ENCODE measurements around the gene GLMP.

DNA sequence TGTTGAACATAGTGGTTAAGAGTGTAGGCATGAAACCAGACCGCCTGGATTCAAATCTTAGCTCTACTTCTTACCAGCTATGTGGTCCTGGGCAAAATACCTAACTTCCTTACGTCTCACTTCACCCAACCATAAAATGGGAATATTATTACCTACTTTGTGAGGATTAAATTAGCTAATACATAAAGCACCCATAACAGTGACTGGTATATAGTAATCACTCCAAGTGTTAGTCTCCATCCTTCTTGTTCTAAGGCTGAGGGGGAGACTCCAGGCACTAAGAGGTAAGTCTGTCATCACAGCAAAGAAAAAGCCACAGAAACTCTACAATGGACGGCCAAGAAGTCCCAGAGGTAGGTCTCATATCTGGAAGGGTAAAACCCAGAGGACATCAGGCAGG, 15.6 kb downstream of the GLMP start:
- TF ChIP-seq ZNF232 (CRISPR knock-in tag; IDR thresholded peaks at IDR 0.05) (no peak), ZNF317 (CRISPR knock-in tag; IDR thresholded peaks at IDR 0.05; ENCODE audit: borderline replicate concordance, low read depth) (no peak), TEAD4 (CRISPR knock-in tag; IDR thresholded peaks at IDR 0.05) (no peak), IRF2 (CRISPR knock-in tag; IDR thresholded peaks at IDR 0.05; ENCODE audit: borderline replicate concordance, low read depth) (no peak), SP1 (CRISPR knock-in tag; conservative IDR thresholded peaks at IDR 0.05) (no peak), ETV6 (CRISPR knock-in tag; IDR thresholded peaks at IDR 0.05) (no peak), ZBTB21 (CRISPR knock-in tag; IDR thresholded peaks at IDR 0.05; ENCODE audit: borderline replicate concordance) (no peak), TP53 (CRISPR knock-in tag; IDR thresholded peaks at IDR 0.05) (no peak), FOXK1 (CRISPR knock-in tag; IDR thresholded peaks at IDR 0.05) (no peak)
- TF ChIP-seq, protein P1, sequence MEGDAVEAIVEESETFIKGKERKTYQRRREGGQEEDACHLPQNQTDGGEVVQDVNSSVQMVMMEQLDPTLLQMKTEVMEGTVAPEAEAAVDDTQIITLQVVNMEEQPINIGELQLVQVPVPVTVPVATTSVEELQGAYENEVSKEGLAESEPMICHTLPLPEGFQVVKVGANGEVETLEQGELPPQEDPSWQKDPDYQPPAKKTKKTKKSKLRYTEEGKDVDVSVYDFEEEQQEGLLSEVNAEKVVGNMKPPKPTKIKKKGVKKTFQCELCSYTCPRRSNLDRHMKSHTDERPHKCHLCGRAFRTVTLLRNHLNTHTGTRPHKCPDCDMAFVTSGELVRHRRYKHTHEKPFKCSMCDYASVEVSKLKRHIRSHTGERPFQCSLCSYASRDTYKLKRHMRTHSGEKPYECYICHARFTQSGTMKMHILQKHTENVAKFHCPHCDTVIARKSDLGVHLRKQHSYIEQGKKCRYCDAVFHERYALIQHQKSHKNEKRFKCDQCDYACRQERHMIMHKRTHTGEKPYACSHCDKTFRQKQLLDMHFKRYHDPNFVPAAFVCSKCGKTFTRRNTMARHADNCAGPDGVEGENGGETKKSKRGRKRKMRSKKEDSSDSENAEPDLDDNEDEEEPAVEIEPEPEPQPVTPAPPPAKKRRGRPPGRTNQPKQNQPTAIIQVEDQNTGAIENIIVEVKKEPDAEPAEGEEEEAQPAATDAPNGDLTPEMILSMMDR (IDR thresholded peaks at IDR 0.05): no peak
- TF ChIP-seq, protein P2, sequence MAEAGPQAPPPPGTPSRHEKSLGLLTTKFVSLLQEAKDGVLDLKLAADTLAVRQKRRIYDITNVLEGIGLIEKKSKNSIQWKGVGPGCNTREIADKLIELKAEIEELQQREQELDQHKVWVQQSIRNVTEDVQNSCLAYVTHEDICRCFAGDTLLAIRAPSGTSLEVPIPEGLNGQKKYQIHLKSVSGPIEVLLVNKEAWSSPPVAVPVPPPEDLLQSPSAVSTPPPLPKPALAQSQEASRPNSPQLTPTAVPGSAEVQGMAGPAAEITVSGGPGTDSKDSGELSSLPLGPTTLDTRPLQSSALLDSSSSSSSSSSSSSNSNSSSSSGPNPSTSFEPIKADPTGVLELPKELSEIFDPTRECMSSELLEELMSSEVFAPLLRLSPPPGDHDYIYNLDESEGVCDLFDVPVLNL (CRISPR knock-in tag; IDR thresholded peaks at IDR 0.05; ENCODE audit: borderline replicate concordance, low read depth): no peak
- TF ChIP-seq, protein P3, sequence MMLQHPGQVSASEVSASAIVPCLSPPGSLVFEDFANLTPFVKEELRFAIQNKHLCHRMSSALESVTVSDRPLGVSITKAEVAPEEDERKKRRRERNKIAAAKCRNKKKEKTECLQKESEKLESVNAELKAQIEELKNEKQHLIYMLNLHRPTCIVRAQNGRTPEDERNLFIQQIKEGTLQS (CRISPR knock-in tag; conservative IDR thresholded peaks at IDR 0.05): no peak
